Measurements from ENCODE around the gene PIP4K2A. TPM values are rescaled to one million over a fixed set of nuclear protein-coding genes. Genes with fewer than 3 reads are reported as not detected.

The PIP4K2A gene
- total RNA-seq, 4 donors from 2014 or later = 6.8 to 34.7 (median 15.4) TPM

DNA sequence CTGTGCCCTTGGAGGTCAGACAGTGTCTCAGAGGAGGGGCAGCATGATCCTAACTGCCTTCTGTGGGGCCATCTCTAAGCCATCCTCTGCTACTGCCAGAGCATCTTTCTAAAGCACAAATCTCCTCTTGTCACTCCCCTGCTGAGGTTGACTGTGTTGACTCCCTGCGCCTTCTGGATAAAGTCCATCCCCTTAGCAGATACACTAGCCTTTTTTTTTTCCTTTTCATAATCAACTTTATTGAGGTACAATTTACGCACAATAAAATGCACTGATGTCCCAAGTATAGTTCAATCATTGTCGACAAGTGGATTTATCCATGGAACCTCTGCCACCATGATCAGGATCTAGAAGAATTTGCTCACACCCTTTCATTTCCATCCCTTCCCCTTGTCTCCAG lies 219.0 kb downstream of the PIP4K2A start:
- TF ChIP-seq, protein P1, sequence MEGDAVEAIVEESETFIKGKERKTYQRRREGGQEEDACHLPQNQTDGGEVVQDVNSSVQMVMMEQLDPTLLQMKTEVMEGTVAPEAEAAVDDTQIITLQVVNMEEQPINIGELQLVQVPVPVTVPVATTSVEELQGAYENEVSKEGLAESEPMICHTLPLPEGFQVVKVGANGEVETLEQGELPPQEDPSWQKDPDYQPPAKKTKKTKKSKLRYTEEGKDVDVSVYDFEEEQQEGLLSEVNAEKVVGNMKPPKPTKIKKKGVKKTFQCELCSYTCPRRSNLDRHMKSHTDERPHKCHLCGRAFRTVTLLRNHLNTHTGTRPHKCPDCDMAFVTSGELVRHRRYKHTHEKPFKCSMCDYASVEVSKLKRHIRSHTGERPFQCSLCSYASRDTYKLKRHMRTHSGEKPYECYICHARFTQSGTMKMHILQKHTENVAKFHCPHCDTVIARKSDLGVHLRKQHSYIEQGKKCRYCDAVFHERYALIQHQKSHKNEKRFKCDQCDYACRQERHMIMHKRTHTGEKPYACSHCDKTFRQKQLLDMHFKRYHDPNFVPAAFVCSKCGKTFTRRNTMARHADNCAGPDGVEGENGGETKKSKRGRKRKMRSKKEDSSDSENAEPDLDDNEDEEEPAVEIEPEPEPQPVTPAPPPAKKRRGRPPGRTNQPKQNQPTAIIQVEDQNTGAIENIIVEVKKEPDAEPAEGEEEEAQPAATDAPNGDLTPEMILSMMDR (IDR thresholded peaks at IDR 0.05) = no peak
- TF ChIP-seq POLR2A (IDR thresholded peaks at IDR 0.05) = no peak
- Histone ChIP-seq H3K4me3 (no peak overlapping the region), H3K36me3 (no peaks in the 10 kb centered on the region), H3K4me1 (peaks cover 0 to 3% (median 0%) of the 10 kb centered on the region in 4 donors), H3K9me3 (no peaks in the 10 kb centered on the region), H3K27me3 (no peaks in the 10 kb centered on the region), H3K27ac (no peak overlapping the region)
- no peak for DNase-seq

DNA sequence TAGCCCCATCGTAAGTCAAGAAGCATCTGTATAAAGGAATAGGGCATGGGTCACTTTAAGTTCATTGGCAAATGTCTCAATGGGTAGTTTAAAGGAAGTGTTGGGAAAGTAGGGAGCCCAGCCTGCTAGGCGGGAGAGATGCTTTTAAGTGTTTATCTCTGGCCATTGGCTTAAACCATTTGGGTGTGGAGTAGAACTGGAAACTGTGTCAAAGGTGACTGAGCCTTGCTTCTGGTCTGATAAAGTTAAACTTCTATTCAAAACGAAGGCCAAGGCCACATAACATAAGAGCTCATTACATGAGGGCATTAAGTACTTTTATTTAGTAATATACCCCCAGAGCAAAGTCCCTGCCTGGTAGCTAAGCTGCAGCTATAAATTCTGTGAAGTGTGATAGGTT lies 220.4 kb downstream of the PIP4K2A start:
- Histone ChIP-seq H3K9me3 (no peaks in the 10 kb centered on the region), H3K4me3 (no peak overlapping the region), H3K27me3 (no peaks in the 10 kb centered on the region), H3K27ac (peak overlapping the region in 1 of 4 donors; percentile 1), H3K4me1 (peaks cover 0 to 3% (median 0%) of the 10 kb centered on the region in 4 donors), H3K36me3 (no peaks in the 10 kb centered on the region)
- no peak for DNase-seq
- no peak for TF ChIP-seq POLR2A (IDR thresholded peaks at IDR 0.05)

DNA sequence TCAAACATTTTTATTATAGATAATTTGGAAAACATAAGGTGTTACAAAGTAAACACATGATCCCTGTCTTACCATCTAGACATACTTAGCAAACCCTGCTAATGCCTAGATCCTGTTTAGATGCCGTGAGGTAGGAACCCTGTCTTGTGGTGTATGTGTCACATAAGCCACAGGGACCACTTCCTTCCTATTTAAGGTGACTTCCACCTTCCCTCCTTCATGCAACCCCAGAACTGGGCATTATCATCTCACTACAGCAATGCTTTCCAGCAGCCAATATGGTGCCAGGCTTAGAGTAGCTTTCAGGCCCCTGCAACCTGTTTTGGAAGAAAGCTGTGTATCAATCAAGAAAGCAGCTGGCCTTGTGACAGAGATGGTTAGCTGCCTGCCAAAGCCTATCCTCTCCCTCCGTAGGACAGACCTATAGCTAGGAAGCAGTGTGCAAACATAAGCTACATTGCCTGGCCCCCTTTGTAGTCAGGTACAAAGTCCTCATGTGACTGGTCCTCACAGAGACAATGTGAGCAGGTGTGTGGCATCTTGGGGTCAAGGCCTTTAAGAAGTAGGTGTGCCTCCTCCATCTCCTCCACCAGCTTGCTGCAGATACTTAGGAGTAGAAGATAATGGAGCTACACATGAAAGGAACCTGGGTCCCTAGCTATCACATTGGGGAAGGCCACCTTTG lies 222.3 kb downstream of the PIP4K2A start:
- Histone ChIP-seq H3K9me3 (no peaks in the 10 kb centered on the region), H3K4me3 (no peak overlapping the region), H3K36me3 (no peaks in the 10 kb centered on the region), H3K27me3 (no peaks in the 10 kb centered on the region), H3K27ac (no peak overlapping the region), H3K4me1 (peaks cover 0 to 3% (median 0%) of the 10 kb centered on the region in 4 donors)
- TF ChIP-seq POLR2A (IDR thresholded peaks at IDR 0.05) = no peak
- TF ChIP-seq, protein P1 (IDR thresholded peaks at IDR 0.05) = no peak
- DNase-seq = no peak

DNA sequence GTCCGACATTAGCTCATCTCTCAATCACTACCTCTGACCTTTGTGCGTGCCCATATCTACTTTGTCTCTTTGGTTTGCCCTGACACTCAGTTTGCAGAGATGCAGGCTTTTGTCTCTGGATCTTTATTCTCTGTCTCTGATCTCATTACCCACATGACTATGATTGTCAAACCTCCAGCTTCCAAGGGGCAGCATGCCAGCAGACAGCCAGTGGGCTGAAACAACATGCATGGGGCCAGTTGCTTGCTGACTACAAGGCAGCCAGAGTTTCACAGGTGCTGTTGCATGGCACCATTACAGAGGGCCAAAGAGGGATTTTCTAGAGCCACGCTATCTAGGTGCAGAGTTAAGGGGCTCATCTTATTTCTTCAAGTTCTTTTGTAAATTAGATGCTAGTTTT lies 222.9 kb downstream of the PIP4K2A start:
- no peaks in the 10 kb centered on the region for H3K9me3 ChIP-seq
- no peak for DNase-seq
- H3K36me3 ChIP-seq = no peaks in the 10 kb centered on the region
- H3K27me3 ChIP-seq = no peaks in the 10 kb centered on the region
- no peak overlapping the region for H3K27ac ChIP-seq
- TF ChIP-seq POLR2A (IDR thresholded peaks at IDR 0.05) = no peak
- TF ChIP-seq, protein P1 (IDR thresholded peaks at IDR 0.05) = no peak
- no peak overlapping the region for H3K4me3 ChIP-seq
- peaks cover 0 to 3% (median 0%) of the 10 kb centered on the region in 4 donors for H3K4me1 ChIP-seq

- Histone ChIP-seq H3K27me3 (no peaks in the 10 kb centered on the region), H3K36me3 (no peaks in the 10 kb centered on the region), H3K4me1 (peaks cover 0 to 3% (median 0%) of the 10 kb centered on the region in 4 donors), H3K4me3 (no peak overlapping the region), H3K9me3 (no peaks in the 10 kb centered on the region), H3K27ac (no peak overlapping the region)
- TF ChIP-seq, protein P1 (IDR thresholded peaks at IDR 0.05) = no peak
- no peak for TF ChIP-seq POLR2A (IDR thresholded peaks at IDR 0.05)
- no peak for DNase-seq
These were observed 224.4 kb downstream of the PIP4K2A start for GRCh38 chr10:22489975-22490374.

GRCh38 chr10:22489467-22489866 lies 224.9 kb downstream of the PIP4K2A start:
- Histone ChIP-seq H3K27me3 (no peaks in the 10 kb centered on the region), H3K36me3 (no peaks in the 10 kb centered on the region), H3K27ac (no peak overlapping the region), H3K9me3 (no peaks in the 10 kb centered on the region), H3K4me3 (no peak overlapping the region), H3K4me1 (peaks cover 0 to 3% (median 0%) of the 10 kb centered on the region in 4 donors)
- TF ChIP-seq POLR2A (IDR thresholded peaks at IDR 0.05) = no peak
- TF ChIP-seq, protein P1 (IDR thresholded peaks at IDR 0.05) = no peak
- no peak for DNase-seq
